Measurements from ENCODE around the gene C14orf39.

Gene C14orf39, protein sequence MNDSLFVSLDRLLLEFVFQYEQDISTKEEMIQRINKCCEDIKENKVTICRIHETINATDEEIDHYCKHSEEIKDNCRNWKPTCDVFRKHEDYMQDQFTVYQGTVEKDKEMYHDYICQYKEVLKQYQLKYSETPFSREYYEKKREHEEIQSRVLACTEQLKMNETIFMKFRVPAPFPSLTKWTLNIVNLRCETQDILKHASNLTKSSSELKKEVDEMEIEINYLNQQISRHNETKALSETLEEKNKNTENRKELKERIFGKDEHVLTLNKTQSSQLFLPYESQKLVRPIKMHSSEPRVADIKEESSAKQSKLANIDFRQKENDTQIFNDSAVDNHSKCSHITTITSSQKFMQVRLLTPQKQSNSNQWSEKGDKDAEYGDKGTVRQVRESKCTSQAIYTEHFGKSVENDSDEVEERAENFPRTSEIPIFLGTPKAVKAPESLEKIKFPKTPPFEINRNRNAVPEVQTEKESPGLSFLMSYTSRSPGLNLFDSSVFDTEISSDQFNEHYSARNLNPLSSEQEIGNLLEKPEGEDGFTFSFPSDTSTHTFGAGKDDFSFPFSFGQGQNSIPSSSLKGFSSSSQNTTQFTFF

DNA sequence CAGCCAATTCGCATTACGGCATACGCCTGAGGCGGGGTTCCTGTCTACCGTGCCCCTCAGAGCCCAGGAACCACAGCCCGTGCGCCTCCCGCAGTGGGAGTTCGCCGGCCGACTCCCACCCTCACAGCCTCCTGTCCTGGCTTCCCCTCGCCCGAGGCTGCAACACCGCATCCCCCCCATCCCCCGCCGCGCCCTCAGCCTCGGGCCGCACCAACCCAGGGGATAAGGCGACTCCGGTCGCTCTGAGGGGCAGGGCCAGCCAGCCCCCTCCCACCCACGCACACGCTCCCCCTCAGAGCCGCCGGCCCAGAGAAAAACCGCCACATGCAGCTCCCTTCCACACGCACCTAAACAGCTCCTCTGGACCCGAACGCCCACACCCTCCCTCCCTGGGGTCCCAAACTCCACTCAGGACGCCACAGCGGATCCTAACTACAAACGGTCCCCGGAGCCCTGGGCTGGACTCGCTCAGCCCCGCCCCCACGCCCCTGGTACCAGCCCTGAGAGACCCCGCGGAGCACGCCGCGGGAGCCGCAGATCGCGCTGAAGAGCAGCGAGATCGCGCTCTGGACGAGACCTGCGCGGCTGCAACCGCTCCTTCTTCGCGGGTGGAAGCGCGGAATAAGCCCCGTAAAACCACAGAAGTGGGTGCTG is at the start of gene C14orf39:
C14orf39 (minus strand) TSS at position 466 of the 654 bp plus-strand sequence. CDS start 985 bp downstream, outside the sequence.
- DNase-seq = no peak

DNA sequence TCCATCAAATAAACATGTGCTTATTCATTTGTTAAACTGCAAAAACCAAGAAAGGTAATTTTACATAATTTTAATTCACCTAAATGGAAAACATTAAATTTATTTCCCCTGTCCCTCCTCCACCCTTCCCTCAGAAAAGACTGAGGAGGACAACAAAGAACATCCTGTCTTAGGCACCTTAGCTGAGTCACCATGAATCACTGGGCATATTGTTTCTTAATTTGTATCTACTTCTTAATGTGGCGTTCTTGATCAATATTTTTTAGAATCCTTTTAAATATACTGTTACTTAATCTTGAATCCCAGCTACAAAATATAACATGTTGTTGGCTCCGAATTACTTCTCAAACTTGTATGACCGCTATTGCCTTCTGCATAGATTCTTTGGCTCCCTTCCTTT is 46.6 kb upstream of the C14orf39 start:
- DNase-seq = no peak

DNA sequence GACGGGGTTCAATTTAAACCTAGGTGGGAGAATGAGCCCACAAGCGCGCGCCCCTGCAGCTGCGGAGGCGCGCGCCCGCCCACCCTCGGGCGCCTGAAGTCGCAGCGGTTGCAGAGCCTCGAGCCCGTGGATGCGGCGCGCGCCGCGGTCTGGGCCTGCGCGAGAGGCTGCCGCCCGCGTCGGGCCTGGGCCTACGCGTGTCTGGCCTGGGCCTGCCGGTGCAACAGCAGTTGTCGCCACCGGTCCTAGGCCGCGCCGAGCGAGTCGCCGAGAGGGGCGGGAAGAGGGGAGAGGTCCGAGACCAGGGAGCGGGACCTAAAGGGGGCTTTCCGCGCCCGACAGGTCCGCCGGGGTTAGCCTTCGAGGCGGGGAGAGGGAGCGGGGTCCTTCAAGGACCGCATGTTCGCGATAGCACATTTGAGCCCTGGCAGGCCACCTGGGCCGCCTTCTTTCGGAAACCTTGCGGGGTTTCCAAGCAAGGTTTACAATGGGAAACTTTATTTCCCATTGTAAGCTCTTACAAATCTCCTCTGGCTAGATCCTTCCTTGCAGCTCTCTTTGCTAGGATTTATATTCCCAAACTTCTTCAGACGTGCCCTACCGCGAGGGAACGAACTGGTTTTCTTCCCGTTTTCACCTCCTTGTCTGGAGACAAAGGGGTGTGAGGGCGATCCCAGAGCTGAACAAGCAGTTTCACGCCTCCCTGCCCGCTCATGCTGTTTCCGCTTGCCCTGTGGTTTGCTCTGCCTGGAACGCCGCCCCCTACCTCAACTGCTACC is 29.8 kb upstream of the C14orf39 start:
- DNase-seq = no peak

DNA sequence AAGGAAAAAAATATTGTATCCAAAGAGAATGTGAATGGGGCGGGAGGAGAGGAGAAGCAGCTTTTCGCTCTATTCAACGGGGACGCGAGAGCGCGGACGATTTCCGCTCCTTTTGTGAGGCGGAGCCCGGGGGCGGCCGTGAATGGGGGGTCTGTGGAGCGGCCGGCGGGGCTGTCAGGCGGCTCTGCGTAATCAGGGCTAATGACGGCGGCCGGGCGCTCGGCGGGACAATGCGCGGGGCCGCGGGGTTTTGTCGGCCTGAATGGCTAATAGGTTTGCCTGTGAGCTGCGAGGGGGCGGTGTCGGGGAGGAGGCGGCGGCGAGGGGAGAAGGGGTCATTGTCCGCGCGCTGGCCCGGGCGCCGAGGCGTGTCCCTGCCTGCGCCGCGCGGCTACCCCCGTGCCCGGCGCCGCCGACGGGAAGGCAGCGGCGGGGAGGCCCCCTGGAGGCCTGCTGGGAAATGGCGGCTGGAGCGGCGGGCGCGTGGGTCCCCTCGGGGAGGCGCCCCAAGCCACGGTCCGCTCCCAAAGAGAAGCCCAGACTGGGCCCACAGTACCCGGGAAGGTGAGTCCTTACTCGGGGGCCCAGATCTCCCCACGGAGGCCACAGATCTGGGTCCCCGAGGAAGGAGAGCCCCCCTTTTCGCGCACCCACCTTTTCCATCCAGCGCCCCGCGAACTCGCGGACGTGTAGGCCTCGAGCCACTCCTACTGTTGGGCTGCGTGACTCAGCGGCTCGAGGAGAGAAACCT is 29.1 kb upstream of the C14orf39 start:
- DNase-seq = no peak

DNA sequence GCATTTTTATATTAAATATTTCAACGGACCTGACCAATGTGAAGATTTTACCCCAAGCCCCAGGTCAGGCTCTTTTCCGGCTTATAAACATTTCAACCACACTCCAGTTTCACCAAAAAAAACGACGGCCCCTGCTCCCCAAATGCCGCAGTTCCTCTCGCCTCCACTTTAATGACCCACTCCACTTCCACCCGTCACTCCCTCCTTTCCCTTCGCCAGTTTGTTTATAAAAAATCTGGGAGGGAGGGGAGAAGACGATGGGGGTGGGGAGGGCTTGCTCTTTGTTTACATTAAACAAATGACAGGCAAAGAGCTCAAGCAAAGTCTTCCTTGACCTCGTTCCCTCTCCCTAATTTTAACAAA is 28.5 kb upstream of the C14orf39 start:
- no peak for DNase-seq

DNA sequence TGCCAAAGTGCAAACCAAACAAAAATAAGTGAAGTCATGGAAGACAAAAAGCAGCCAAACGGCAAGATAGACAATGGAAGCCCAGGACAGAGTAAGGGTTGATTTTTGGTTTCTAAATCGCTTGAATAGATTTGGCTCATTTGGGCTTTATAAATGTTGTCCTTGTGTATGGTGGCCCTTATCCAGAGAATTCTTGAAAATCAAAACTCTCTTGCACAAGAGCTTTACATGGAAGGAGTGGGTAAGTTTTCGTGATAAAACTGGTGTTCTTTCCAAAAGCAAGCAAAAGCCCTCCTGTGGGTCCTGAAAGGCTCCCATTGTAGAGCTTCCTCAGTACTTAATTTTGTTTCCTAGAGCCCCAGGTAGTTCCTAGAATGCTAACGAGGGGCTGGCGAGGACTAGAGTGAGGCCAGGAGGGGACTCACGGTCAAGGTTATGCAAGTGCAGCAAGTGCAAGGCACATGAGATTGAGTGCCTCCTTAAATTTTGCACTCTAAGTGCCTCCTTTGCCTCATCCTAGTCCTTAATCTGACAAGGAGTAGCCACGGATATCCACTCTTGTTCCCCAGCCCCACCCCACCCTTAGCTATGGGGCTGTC is 27.2 kb upstream of the C14orf39 start:
- no peak for DNase-seq

DNA sequence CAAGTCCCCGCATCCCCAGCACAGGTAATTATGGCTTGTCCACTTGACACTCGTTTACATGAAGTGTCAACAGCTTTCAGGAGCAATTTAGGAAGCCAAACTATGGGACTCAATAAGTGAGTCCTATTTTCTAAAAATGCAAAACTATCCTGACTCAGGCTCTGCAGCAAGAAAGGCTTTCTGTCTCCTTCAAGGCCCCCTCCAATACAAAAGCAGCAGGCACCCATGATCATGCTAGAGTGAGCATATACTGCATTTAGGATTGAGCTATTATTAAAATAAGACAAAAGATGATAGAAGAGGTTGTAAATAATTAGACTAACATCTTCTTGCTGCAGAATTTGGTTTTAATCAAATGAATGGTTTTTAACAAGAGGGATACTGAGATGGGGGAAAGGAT is 26.3 kb upstream of the C14orf39 start:
- no peak for DNase-seq

DNA sequence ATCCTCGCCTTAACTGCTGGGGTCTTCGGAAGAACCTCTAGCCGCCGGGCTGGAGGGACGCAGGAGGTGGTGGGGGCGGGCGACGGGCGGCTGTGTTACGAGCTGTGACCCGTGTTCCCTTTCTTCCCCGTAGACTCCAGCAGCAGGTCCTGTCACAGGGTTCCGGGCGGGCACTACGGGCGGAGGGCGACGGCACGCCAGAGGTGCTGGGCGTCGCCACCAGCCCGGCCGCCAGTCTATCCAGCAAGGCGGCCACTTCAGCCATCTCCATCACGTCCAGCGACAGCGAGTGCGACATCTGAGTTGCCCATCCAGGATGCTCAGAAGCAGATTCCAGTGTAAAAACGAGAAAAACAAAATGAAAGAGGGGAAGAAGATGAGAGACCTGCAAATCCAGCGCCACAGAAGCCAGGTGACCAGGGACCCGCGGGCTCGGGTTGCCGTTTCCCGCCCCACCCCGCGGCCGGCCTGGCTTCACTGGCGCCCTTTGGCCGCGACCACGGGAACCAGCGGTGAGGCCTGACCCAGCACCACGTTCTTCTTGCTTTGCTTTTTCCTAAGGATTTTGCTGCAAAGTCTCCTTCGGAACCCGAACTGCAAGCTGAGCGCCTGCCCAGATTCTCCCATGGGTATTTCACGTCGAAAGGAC is 25.2 kb upstream of the C14orf39 start:
- DNase-seq = no peak

DNA sequence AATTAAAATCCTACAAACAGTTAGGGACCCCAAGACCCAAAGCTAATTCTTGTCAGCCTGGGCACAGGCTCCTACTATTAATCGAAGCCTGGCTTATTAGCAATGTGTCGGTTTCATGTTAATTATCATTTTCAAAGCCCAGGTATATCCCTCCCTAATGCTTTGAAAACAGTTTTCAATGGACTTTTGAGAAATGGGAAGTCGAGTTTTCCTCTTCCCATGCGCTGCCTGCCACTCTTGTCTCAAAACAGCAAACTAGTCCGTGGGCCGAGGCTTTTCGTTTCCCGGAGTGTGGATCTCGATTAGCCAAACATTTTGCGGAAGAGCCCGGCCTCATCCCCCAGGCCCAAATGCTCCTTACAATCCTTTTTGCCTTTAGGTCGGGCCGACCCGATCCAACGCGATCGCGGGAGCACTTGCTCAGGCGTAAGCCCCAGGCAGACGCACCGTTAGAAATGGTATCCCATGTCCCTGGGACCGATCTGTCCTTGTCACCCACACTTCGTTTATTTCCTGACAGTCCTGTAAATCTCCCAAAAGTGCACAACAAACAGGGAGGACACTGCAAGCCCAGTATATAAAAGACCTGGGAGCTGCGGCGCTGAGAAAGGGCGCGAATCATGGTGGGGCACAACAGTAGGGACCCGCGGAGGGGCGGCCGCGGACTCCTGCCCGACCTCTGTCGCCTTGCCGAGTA is 24.5 kb upstream of the C14orf39 start:
- DNase-seq = no peak

DNA sequence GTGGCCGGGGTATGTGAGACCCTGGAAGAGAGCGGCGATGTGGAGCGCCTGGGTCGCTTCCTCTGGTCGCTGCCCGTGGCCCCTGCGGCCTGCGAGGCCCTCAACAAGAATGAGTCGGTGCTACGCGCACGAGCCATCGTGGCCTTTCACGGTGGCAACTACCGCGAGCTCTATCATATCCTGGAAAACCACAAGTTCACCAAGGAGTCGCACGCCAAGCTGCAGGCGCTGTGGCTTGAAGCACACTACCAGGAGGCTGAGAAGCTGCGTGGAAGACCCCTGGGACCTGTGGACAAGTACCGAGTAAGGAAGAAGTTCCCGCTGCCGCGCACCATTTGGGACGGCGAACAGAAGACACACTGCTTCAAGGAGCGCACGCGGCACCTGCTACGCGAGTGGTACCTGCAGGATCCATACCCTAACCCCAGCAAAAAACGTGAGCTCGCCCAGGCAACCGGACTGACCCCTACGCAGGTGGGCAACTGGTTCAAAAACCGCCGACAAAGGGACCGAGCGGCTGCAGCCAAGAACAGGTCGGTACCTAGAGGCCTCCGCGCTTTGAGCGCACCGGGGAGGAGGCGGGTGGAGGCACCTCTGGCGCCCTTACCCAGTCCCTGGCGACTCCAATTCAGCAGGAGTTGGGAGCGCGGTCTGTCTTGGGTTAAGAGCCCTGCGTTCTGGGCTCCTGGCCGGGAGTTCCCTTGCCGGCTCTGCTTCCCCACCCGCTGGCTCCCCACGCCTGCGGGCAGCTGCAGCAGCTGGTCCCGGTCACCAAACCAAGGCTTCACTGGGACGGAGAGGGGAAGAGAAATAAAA is 23.8 kb upstream of the C14orf39 start:
- DNase-seq = no peak

DNA sequence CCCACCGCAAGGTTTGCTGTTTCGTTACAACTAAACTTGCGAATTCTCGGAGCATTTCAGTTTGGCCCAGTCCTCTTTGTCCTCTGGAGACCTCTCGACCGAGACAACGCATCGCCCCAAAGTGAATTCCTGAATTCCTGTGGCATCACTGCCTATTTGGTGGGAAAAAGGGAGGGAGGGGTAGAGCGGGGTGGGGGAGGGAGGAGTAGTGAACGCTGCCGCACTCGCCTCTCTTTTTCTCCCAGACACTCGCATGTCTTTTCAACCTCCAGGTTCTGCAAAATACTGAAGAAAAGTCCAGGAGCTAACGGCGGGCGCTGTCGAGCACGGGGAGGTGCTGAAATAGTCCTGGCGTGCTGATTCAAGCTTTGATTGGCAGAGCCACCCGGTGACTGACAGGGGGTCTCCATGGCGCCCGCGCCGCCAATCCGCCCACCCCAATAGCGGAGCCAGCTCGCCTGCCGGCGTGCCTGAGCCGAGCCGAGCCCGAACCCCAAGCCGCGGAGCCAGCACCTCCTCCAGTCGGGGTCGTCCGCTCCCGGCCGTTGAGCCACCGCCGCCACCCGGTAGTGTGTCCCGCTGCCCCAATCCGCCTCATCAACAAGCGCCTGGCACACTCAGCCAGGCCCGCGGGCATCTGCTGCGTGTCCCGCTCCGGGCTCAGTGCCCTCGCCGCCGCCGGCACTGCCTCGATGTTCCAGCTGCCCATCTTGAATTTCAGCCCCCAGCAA is 23.0 kb upstream of the C14orf39 start, which contains the start of gene SIX6:
SIX6 (plus strand) TSS at position 440 of the 731 bp plus-strand sequence; CDS start at position 693, 253 bp downstream.
- no peak for DNase-seq

DNA sequence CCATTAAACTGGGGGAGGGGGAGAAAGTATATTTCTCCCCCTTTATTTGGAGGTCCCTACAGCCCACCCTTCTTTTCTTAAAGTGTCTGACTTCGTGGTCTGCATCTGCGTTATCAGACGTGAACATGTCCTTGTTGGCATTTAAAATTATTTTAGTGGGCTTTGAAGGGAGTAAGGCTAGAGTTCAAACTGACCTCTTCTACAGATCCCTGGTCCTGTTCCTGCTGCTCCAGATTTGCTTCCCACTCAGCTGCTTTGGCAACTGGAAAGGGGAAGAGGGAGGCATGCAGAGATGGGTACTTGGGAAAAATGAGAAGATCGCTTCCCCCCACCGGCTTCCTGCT is 22.5 kb upstream of the C14orf39 start:
- no peak for DNase-seq

DNA sequence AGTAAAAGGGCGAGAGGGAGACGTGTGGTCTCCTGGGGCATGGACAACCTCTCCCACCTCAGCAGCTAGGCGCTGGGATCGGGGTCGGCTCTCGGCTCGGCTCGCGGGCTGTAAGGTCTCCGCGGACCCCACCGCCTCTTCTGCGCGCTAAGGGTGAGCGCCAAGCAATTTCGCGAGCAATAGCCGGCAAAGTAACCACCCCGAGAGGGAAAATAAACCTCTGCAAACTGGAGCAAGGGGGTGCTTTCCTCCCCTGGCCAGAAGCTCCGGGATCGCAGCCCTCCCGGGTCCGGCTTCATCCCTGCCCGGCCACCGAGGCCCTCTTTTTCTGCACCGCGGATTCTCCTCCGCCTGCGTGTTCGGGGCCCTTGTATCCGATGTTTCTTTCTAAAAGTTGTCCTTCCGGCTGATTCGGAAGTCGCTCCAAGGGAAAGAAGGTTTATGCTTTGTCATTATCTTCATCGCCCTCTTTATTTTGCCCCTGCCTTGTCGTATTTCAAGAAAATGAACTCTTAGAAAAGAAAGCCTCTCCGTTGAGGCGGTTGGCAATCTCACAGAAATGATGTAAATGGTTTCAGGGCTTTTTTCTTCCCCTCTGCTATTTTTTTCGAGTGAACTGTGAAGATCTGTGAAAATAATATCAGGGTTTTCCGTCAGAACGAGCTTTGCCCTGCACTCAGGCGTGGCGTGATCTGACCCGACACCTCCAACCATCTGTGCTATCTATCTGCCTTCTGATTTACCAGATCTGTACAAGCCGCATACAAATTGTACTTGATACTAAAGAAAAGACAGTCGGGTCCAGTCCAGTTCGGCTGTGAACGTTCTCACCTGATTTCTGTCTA is 21.3 kb upstream of the C14orf39 start:
- no peak for DNase-seq

DNA sequence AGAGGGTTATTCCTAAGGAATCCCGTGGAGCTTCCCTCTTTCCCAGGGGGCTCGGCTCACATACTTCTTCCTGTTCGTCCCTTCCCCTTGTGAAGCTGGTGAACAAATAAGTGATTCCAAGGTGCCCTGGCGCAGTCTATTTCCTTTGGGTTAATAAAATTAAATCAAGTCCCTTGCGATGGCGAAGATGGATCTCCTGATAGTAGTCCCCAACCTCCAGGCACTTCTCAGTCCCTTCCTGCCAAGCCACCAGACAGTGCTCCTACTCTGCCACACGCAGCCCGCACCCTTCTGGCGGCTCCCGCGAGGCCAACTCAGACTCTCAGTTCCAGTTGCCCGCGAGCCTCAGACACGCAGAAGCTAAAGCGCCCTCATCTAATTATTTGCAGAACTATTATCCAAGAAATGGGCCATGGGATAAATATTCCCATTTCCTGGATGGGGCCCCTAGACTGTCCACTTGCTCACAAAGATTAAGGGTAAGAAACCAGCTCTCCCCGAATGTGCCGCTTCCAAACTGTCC is 20.7 kb upstream of the C14orf39 start:
- no peak for DNase-seq

DNA sequence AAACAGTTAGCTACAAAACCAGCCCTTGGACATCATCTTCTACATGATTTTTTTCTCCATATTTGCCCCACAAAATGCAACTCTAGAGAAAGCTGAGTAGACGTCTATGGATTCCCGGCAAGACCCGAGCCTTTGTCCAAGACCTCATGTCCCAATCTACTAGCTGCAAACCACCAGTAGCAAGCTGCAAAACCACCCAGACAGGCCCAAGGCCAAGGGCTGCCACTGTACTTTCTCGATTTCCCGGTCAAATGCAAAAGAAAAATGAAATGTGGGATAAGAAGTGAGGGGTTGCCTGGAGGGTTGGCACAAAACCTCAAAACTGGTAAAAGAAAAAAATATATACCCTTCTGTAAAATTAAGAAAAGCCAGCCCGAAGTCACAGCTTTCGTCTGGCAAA is 20.1 kb upstream of the C14orf39 start:
- DNase-seq = no peak

DNA sequence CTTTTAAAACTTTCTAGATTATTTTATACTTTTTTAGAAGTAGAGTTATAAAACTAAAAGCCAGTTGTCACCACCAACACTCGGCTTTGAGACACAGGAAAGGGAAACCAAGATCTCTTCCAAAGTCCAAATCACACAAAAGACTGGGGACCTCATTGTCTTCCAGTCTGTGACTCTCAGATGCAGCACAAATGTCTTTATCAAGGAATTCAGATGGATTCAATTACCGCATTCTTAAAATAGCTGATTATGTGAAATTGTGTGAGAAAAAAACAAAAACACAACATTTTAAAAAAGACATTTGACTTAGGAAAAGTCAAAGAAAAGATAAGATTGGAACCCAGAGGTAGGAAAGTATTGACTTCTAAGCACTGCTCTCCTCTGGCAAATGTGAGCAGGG is 19.6 kb upstream of the C14orf39 start:
- no peak for DNase-seq

DNA sequence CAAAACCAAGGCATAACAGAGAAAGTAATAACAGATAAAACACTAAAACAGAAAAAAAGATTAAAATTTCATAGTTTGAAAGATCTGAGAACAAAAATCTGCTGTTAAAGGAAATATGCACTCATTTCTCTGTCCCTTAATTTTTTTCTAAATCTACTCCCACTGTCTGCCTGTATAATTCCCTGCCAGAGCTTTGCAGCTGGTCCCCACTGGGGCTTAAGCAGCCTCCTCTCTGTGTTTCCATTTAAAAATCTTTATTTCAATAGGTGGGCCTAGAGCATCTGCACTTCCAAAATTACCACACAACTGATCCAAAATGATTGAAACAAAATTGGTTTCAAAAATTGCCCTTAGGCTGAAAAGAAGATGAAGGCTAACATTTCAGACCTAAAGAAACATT is 16.7 kb upstream of the C14orf39 start:
- no peak for DNase-seq

DNA sequence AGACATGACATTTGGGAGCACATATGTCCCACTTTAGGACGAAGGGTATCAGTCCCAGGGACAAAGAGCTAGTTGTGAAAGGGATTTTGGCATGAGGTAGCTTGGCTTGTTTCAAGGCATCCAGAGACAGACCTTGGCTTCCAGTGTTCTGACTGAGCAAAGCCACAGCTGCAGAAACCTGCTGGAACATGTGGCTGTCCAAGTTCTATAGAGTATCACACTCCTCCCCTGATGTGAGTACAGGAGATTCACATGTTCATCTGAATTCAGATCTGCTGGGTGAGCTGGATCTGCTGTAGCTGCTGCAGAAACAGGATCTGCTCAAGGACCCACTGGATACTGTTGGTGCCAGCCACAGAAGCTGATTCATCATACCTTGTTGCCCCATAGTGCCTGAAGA is 10.1 kb upstream of the C14orf39 start:
- no peak for DNase-seq
